HG02610 (cell line): ENCODE data around the gene GPSM3.
A peak's percentile ranks its signal among the peaks of the same experiment; 100 is the strongest.
"Not testable (repeated sequence)": the region's sequence is repeated elsewhere in the genome, so short reads cannot be mapped to it uniquely, and the experiment has no call there.

Experiments used
- ATAC-seq: cut with Tn5 transposase; IDR thresholded peaks from one replicate; pipeline ENCODE4 v1.9.1; 2021; ENCODE audit warnings: mild to moderate bottlenecking, moderate library complexity; ENCODE audit not compliant: unreplicated experiment

The GPSM3 gene

DNA sequence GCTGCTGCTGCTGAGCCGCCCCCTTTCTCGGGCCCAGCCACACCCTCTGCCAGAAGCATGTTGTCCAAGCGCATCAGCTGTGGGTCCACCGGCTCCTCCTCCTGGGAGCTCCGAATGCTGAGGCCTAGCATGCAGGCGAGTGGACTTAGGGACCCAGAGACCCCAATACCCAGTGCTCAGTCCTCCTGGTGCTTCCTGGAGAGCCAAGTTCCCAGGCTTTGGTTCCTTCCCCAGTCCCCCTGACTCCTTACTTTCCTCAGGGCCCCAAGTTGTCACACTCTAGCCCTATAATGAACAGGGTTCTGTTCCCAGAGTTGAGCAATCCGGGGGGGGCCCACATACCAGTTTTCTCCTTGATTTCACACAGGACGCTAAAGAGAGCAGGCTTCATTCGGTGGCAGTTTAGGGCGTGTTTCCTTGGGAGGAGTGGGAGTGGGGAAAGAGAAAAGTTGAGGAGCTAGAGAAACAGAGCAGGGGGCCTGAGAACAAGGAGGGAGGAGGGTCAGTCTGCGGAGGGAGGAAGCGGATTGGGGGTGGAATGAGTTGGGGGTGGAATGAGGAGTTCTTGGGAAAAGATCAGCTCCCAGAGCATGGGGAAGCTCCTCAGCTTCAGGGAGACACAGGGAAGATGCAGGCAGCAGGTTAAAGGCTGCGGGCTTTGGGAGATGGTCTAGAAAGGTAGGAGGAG is 3.9 kb downstream of the GPSM3 start:
- no peak for ATAC-seq

DNA sequence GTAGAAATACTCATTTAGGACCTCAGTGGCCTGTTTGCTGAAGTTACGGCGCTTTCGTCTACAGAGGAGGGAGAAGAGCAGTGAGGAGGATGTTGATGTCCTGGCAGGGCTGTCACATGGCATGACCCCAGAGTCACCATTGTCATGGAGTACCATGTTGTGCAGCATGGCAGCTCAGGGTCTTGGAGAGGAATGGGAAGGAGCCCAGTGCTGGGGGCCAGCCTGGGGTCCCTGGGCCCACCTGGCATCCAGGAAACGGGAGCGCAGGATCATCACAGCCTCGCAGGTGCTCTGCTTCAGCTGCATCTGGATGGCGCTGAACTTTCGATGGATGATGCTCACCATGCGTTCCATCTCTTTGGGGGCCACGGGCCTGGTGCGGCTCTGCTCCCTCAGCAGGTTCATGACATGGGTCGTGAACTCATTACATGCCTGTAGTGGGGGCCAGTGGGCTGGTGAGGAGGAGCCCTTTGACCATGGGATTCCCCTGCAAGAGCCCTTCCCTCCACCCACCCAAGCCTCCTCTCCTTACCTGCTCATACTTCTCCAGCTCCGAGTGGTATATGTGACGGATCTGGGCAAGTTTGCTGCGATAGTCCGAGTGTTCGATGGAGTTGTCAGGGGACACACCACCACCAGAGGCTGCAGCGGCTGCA is 4.6 kb downstream of the GPSM3 start:
- not testable (repeated sequence) for ATAC-seq

DNA sequence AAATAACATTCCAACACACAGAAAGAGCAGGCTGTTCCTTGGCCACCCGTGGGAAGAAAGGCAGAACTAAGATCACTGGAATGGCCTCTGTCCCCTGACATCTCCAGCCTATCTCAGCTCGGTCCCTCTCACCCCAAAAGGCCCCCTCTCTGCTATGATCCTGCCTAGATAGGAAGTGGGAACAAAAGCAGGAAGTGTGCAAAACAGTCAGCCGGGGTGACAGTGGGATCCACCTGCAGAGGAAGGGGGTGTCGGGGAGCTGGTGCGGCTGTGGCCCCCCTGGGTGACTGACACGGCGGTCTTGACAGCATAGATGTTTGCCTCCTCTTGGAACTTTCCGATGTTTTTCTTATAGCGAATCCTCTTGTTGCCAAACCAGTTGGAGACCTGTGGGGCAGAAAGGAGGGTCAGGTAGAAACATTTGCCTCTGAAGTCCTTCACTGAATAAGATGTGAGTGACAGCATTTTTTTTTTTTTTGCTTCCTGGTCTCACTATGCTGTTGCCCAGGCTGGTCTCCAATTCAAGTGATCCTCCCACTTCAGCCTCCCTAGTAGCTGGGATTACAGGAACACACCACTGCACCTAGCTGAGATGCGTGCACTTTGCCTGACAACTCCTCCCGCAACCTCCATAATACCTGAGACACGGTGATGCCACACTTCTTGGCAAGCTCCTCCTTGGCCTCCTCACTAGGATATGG is 5.3 kb downstream of the GPSM3 start:
- ATAC-seq, result no peak

DNA sequence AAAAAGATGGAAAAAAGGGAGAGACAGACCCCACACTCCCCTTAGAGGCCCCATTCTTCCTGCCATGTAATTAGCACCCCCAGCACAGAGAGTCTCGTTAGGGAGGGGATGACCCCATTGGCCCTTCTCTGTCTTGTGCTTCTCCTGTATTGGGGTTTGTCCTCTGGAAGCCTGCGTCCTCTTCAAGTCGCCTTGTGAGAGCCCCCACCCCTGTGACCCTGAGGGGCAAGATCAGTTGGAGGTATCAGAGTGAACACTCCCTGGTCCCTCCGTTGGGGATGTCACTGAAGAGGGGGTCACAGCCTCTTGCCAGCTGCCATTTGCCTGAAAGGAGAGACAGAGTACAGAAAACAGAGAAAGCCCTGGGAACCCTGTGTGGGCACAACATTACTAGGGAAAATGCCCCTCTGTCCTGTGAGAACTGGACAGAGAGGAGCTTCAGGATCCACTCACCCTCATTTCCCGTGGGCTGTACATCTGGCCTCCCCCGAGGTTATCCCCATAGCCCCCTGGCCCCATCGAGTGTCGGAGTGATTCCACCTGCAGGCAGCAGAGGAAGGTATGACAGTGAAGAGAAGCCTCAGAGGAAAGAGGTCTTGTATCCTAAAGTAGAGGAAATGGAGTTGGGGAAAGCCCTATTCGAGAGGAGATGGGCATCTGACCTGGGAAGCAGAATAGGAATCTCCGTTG is 6.1 kb downstream of the GPSM3 start:
- not testable (repeated sequence) for ATAC-seq

DNA sequence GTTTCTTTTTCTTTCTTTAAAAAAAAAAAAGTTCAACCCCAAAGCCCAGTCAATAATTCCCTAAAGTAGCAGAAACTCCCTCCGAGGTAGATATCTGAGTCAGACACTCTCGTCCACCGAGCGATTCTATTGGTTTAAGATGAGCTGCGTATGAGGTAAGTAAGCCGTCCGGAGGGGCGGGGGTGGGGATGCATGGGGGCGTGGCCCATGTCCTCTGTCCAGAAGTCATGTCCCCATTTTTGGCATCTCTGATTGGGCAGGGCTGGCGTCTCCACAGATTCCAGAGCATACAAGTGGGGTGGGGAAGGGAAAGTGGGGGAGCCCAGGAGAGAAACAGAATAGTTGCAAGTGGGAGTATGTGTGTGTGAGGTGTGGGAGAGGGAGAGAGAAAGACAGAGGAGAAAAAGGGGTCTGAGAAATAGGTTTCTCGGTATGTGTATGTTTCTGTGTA is 6.7 kb downstream of the GPSM3 start:
- not testable (repeated sequence) for ATAC-seq

DNA sequence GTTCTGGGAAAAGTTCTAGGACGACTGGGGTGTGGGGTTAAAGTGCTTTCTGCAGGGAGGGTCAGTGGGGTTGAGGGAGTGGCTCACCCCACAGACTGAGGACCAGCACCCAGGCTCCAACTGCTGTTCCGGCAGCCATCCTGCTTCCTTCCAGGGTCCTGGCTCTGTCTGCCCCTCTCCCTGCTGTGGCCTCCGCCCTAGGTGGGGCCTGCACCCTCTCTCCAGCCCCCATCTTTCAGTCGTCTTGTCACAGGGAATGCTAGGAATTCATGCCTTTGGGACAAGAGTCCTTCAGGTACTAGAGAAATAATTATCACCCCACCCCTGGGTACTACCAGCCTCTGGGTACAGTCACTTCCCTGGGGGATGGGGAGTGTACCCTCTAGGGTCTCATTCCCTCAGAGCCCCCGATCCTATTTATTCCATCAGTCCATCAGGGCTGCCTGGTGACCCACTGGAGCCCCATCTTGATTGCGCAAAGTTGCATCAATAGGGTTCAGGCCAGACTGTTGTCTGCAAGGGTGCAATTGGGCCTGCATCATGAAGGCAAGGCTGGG is 8.3 kb downstream of the GPSM3 start, which contains the start of gene AGER:
TSS of gene AGER (minus strand) at position 170 of the 557 bp plus-strand sequence. CDS start at position 139, 31 bp downstream.
- ATAC-seq, result no peak

DNA sequence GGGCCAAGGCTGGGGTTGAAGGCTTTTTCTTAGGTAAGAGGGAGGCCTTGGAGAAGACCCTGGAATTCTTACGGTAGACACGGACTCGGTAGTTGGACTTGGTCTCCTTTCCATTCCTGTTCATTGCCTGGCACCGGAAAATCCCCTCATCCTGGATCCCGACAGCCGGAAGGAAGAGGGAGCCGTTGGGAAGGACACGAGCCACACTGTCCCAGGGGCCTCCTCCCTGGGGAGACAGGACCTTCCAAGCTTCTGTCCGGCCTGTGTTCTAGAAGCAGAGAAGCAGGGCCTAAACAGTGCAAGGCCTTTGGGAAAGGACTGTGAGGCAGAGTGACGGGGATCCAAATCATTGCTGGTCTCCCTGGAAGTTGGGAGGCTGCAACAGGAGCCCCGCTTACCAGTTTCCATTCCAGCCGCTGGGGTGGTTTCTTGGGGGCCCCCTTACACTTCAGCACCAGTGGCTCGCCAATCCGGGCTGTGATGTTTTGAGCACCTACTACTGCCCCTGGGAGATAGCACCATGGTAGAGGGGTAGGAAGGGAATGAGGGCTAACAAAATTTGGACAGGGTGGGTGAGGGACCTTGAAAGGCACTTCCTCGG is 8.9 kb downstream of the GPSM3 start:
- no peak for ATAC-seq

DNA sequence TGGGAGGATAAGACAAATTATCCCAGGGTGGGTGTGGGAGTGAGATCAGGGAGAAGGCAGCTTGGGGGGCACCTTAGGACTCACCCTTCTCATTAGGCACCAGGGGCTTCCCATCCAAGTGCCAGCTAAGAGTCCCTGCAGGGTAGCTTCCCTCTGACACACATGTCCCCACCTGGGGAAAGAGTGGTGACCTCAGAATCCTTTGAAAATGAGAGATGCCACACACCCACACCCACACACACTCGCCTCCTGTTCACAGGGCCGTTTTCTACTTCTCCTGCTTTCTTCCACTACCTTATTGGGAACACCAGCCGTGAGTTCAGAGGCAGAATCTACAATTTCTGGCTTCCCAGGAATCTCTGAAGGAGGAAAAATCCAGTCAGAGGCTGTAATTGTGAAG is 9.4 kb downstream of the GPSM3 start:
- no peak for ATAC-seq

GRCh38 chr6:32182555-32182981 is 9.9 kb downstream of the GPSM3 start:
- no peak for ATAC-seq

GRCh38 chr6:32181915-32182529 is 10.4 kb downstream of the GPSM3 start:
- ATAC-seq, result no peak

DNA sequence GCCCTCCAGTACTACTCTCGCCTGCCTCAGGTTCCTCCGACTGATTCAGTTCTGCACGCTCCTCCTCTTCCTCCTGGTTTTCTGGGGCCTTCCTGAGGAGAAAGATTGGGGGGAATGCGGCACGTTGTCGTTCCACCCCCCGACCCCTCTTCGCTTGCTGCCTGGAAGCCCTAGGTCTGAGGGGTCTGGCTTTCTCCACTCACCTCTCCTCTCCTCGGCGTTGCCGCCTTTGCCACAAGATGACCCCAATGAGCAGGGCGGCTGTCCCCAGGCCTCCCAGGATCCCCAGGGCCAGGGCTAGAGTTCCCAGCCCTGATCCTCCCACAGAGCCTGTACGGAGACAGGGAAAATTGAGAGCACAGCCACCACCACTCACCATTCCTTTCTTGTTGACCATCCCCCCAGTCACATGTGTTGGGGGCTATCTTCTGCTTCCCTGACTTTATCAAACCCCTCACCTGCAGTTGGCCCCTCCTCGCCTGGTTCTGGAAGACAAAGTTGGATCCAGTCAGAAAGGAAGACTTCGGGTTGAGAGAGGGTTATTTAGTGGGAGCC is 11.2 kb downstream of the GPSM3 start:
- no peak for ATAC-seq

GRCh38 chr6:32179766-32180405 is 12.6 kb downstream of the GPSM3 start:
- no peak for ATAC-seq

DNA sequence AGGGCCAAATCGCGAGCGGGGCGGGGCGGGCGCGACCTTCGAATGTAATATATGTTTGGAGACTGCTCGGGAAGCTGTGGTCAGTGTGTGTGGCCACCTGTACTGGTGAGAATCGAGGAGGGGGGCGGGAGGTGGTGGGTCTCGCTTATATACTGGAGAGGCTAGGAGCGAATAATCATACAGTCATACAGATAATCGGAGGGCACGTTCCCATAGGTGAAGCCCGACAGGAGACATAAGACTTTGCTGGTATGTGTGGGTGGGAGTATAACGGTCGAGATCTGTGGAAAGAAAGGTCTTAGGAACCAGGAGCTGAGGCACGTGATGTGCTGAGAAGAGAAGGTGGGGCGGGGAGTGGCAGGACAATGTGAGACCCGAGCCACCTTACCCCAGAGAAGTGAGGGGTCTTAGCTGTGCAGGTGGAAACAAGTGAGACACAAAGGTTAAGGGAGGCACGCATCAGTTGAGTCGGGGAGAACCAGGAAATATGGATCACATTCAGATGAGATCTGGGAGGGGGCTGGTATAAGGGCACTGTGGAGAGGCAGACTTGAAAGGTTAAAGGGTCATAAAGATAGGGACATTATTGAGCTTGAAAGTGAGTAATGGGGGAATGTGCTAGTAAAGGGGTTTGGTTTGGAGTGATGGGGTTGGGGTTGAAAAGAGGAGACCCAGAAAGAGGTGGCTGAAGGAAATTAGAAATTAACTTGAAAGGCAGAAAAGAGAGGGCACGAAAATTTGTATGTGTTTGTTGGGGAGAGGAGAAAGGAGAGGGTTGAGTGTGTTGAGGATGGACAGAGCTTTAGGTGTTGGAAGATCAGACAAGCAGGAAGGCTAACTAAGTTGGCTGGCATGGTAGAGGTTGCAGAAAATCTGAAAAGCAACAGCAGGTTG is 13.6 kb downstream of the GPSM3 start:
- no peak for ATAC-seq

GRCh38 chr6:32177788-32178546 is 14.5 kb downstream of the GPSM3 start, which contains the start of gene RNF5:
TSS of gene RNF5 (plus strand) at chr6:32178405. CDS start at chr6:32178512, 107 bp downstream.
- ATAC-seq, result peak; percentile 82

GRCh38 chr6:32177183-32177787 is 15.2 kb downstream of the GPSM3 start:
- ATAC-seq, result no peak

DNA sequence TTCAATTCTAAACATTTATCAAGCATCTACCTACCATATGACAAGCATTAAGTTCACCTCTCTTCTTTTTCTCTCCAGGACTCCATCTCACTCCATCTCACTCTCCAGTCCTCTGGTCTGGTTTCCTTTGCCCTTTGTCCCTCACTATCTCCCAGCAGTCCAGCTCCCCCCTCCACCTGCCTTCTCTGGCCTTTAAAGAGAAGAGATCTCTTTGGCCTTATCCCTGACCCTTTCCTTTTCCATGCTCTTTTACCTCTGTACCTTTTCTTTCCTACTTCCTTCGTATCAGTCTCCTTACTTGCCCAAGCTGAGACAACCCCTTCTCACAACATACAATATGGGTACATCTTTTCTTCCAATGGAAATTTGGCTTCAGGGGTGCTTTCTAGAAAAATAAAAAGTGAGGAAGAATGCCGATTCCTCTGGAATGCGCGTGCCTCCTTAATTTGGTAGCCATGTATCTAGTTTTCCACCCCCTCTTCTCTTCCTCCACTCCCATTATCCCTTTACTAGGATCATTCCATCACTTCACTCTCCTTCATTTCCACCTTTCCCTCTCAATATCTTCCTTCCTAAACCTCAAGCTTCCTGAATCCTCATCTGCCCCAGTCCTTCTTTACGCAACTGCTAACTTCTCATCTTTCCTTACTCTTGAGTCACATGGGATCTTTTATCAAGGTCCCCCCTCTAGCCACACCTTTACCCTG is 15.8 kb downstream of the GPSM3 start:
- no peak for ATAC-seq
